NB4 (cell line): ENCODE data around the gene ARMC5.

Experiments used
- DNase-seq: peaks from one replicate; pipeline ENCODE4 v3.0.0; 2010; ENCODE audit warnings: low read depth
- H3K4me3 ChIP-seq: one replicate; pipeline ENCODE4 v1.5.1; 2011; ENCODE audit warnings: mild to moderate bottlenecking, low read depth, low read length, moderate library complexity
- CTCF ChIP-seq: IDR thresholded peaks from one replicate; pipeline ENCODE4 v1.5.1; 2012; ENCODE audit warnings: low read depth, low read length
- MAX ChIP-seq: IDR thresholded peaks from 2 replicates; pipeline ENCODE4 v1.6.1; 2011; ENCODE audit warnings: low read depth, low read length
- MYC ChIP-seq: IDR thresholded peaks from 2 replicates; pipeline ENCODE4 v1.6.1; 2011; ENCODE audit warnings: low read depth, low read length
- POLR2A ChIP-seq: IDR thresholded peaks from 2 replicates; pipeline ENCODE4 v1.6.1; 2011; ENCODE audit warnings: mild to moderate bottlenecking; ENCODE audit not compliant: insufficient read length; ENCODE audit errors: extremely low read depth

Gene ARMC5

GRCh38 chr16:31513126-31513525, 53.8 kb downstream of the ARMC5 start:
- TF ChIP-seq MYC: no peak
- no peak for TF ChIP-seq MAX
- no peak for TF ChIP-seq POLR2A
- TF ChIP-seq CTCF: no peak
- no peak overlapping the region for H3K4me3 ChIP-seq
- no peak for DNase-seq

- DNase-seq: no peak
- TF ChIP-seq POLR2A (no peak), MAX (no peak), MYC (no peak), CTCF (no peak)
- H3K4me3 ChIP-seq: no peak overlapping the region
Measured at GRCh38 chr16:31513884-31514283, 54.6 kb downstream of the ARMC5 start.
